ENCODE data around the gene UBL3. TPM values are rescaled to one million over a fixed set of nuclear protein-coding genes. Genes with fewer than 3 reads are reported as not detected.

The UBL3 gene
- total RNA-seq, 1 experiment from 2014 or later = 19.0 TPM

DNA sequence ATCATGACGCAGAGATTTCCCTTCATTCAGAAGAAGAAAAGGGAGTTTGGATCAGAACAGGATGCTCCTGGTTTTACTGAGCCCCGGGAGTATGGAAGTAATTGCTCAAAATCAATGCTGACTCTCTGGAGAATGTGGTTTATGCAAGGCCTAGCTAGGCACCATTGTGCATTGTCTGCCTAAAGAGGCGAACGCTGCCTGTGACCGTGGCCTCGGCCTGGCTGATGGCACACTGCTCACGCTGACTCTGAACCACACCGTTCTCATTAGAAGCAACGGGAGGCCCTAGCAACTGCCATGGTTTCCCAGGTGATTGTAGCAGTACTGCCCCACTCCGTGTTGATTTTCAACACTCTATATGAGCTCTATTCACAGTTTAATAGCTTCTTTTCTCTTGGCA, 41.7 kb upstream of the UBL3 start:
- H3K4me3 Mint-ChIP-seq = no peak overlapping the region
- no peak for DNase-seq
- Histone ChIP-seq H4K5ac (ENCODE audit: insufficient read length, low read depth, low read length) (no peak overlapping the region), H3K4me1 (ENCODE audit: insufficient read depth, low read length) (no peaks in the 10 kb centered on the region; the same call in 1 of the 2 replicates), H3K79me1 (ENCODE audit: insufficient read depth, low read depth, low read length, poor library complexity, severe bottlenecking) (no peaks in the 10 kb centered on the region), H4K20me1 (ENCODE audit: control insufficient read depth, insufficient read depth, insufficient read length) (no peaks in the 10 kb centered on the region), H3K18ac (ENCODE audit: insufficient read length, low read depth, low read length) (no peak overlapping the region), H3K27ac (ENCODE audit: insufficient read length, low read depth, low read length) (no peak overlapping the region), H3K4me2 (ENCODE audit: insufficient read depth, insufficient read length, low read length) (no peak overlapping the region), H2BK20ac (ENCODE audit: low read depth, low read length, poor library complexity, severe bottlenecking) (no peak overlapping the region), H2BK15ac (ENCODE audit: low read depth, low read length) (no peak overlapping the region), H3K14ac (ENCODE audit: insufficient read depth, low read length) (no peak overlapping the region), H3T11ph (ENCODE audit: low read length) (no peak overlapping the region), H3K4ac (ENCODE audit: low read depth, low read length) (no peak overlapping the region), H2AFZ (ENCODE audit: low read length) (no peak overlapping the region), H3K9me3 (ENCODE audit: control insufficient read depth, low read depth, low read length) (no peaks in the 10 kb centered on the region), H3K79me2 (ENCODE audit: insufficient read depth, low read length) (no peaks in the 10 kb centered on the region), H4K8ac (replicated peaks; ENCODE audit: insufficient read length, low read depth, low read length) (no peak overlapping the region), H2BK120ac (ENCODE audit: low read depth, low read length, poor library complexity, severe bottlenecking) (no peak overlapping the region), H2BK12ac (ENCODE audit: insufficient read length, low read depth, low read length) (no peak overlapping the region), H2BK5ac (ENCODE audit: insufficient read length, low read length) (no peak overlapping the region), H3K23me2 (ENCODE audit: insufficient read length, low read depth, low read length, poor library complexity, severe bottlenecking) (no peaks in the 10 kb centered on the region), H4K91ac (ENCODE audit: insufficient read length, low read depth, low read length) (no peak overlapping the region), H3K23ac (ENCODE audit: insufficient read length, low read depth, low read length) (no peak overlapping the region), H3K27me3 (ENCODE audit: insufficient read depth, low read length) (no peaks in the 10 kb centered on the region), H2AK5ac (ENCODE audit: insufficient read length, low read length) (no peak overlapping the region), H3K9ac (ENCODE audit: extremely low read depth, insufficient read length, low read length) (no peak overlapping the region), H3K56ac (ENCODE audit: insufficient read length, low read depth, low read length) (no peak overlapping the region)
- no peaks in the 10 kb centered on the region for H3K9me3 Mint-ChIP-seq
- no peaks in the 10 kb centered on the region; the same call in 1 of the 2 replicates for H3K27me3 Mint-ChIP-seq (ENCODE audit: low read depth)
- no peaks in the 10 kb centered on the region for H3K36me3 Mint-ChIP-seq (ENCODE audit: insufficient read depth in 1 of 3, low read depth in 3 of 3)
- WGBS (ENCODE audit: extremely low coverage, insufficient read length, low lambda C conversion rate) = no CpG with 5 or more reads among the region's 10 CpGs
- no peak overlapping the region; a peak in 1 of 7 replicates for H3K27ac Mint-ChIP-seq
- H3K4me1 Mint-ChIP-seq = peaks cover 22 to 32% of the 10 kb centered on the region in 2 experiments
- TF ChIP-seq, protein P1, sequence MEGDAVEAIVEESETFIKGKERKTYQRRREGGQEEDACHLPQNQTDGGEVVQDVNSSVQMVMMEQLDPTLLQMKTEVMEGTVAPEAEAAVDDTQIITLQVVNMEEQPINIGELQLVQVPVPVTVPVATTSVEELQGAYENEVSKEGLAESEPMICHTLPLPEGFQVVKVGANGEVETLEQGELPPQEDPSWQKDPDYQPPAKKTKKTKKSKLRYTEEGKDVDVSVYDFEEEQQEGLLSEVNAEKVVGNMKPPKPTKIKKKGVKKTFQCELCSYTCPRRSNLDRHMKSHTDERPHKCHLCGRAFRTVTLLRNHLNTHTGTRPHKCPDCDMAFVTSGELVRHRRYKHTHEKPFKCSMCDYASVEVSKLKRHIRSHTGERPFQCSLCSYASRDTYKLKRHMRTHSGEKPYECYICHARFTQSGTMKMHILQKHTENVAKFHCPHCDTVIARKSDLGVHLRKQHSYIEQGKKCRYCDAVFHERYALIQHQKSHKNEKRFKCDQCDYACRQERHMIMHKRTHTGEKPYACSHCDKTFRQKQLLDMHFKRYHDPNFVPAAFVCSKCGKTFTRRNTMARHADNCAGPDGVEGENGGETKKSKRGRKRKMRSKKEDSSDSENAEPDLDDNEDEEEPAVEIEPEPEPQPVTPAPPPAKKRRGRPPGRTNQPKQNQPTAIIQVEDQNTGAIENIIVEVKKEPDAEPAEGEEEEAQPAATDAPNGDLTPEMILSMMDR (conservative IDR thresholded peaks at IDR 0.05) = no peak
